SU-DHL-6 (cell line): ENCODE measurements around the gene EIF3B.

Source experiments
- H2AFZ ChIP-seq: fragments of 200-600 bp; sonication (generic); 2 replicates; pipeline ENCODE4 v1.6.1; 2014; ENCODE audit warnings: low read depth, mild to moderate bottlenecking, moderate library complexity, mixed read lengths, antibody characterized with exemption, low read length; ENCODE audit not compliant: severe bottlenecking
- H3F3A ChIP-seq: fragments of 200-600 bp; shearing (Covaris generic); 2 replicates; pipeline ENCODE4 v1.6.0; 2016; ENCODE audit warnings: antibody characterized with exemption, mild to moderate bottlenecking; ENCODE audit not compliant: insufficient read depth
- H3K27ac ChIP-seq: fragments of 200-600 bp; sonication (generic); 2 replicates; pipeline ENCODE4 v1.5.1; 2016; ENCODE audit warnings: low read depth, mild to moderate bottlenecking, low read length, moderate library complexity, mixed read lengths
- H3K27me3 ChIP-seq: fragments of 200-600 bp; sonication (generic), shearing (Covaris generic); 2 replicates; pipeline ENCODE4 v1.6.0; 2014; ENCODE audit warnings: mild to moderate bottlenecking, low read length
- H3K36me3 ChIP-seq: fragments of 200-600 bp; sonication (generic); 2 replicates; pipeline ENCODE4 v1.6.1; 2014; ENCODE audit warnings: mild to moderate bottlenecking, low read length, mixed read lengths
- H3K4me2 ChIP-seq: fragments of 300-600, 200-600 bp; shearing (Covaris generic), sonication (generic); 2 replicates; pipeline ENCODE4 v1.6.0; 2014; ENCODE audit warnings: low read length, low read depth, mild to moderate bottlenecking; ENCODE audit not compliant: poor library complexity, severe bottlenecking
- H3K4me3 ChIP-seq: fragments of 200-600 bp; sonication (generic); 2 replicates; pipeline ENCODE4 v1.5.1; 2014; ENCODE audit warnings: antibody characterized with exemption, low read length, mild to moderate bottlenecking, mixed read lengths; ENCODE audit not compliant: insufficient read depth, poor library complexity, severe bottlenecking
- H3K79me2 ChIP-seq: fragments of 200-600 bp; sonication (generic); 2 replicates; pipeline ENCODE4 v1.6.1; 2014; ENCODE audit warnings: mild to moderate bottlenecking, low read length, moderate library complexity; ENCODE audit not compliant: insufficient read depth
- H3K9ac ChIP-seq: fragments of 200-600 bp; sonication (generic); 2 replicates; pipeline ENCODE4 v1.7.0; 2014; ENCODE audit warnings: mild to moderate bottlenecking, low read length
- H3K9me2 ChIP-seq: fragments of 200-600 bp; sonication (generic); replicated peaks from 2 replicates; pipeline ENCODE4 v1.6.1; 2014; ENCODE audit warnings: low read length; ENCODE audit not compliant: insufficient read depth
- H3K9me3 ChIP-seq: fragments of 200-600 bp; sonication (generic); 2 replicates; pipeline ENCODE4 v1.6.1; 2014; ENCODE audit warnings: low read length, mixed read lengths; ENCODE audit not compliant: insufficient read depth
- H4K20me1 ChIP-seq: fragments of 200-600 bp; sonication (generic); 2 replicates; pipeline ENCODE4 v1.6.1; 2014; ENCODE audit warnings: low read depth, mild to moderate bottlenecking, antibody characterized with exemption, low read length, moderate library complexity, mixed read lengths
- CTCF ChIP-seq: fragments of 200-600 bp; sonication (generic); IDR thresholded peaks from one replicate; pipeline ENCODE4 v1.5.1; 2017; ENCODE audit warnings: antibody characterized with exemption, mild to moderate bottlenecking, low read length, moderate library complexity; ENCODE audit not compliant: insufficient read depth, poor library complexity, severe bottlenecking
- EZH2phosphoT487 ChIP-seq: fragments of 200-600 bp; sonication (generic), shearing (Covaris generic); conservative IDR thresholded peaks from 2 replicates; pipeline ENCODE4 v1.6.1; 2018; ENCODE audit warnings: mild to moderate bottlenecking, antibody characterized with exemption, low read length, moderate library complexity, mixed read lengths

The EIF3B gene

GRCh38 chr7:2399848-2400587 lies 45.4 kb downstream of the EIF3B start:
- Histone ChIP-seq H3K9me2 (no peaks in the 10 kb centered on the region), H4K20me1 (no peaks in the 10 kb centered on the region), H3K9ac (no peak overlapping the region), H3K79me2 (no peaks in the 10 kb centered on the region), H2AFZ (no peak overlapping the region), H3K27ac (no peak overlapping the region), H3K4me3 (no peak overlapping the region), H3K9me3 (no peaks in the 10 kb centered on the region), H3F3A (peaks cover 12% of the 10 kb centered on the region), H3K27me3 (no peaks in the 10 kb centered on the region), H3K4me2 (no peak overlapping the region), H3K36me3 (no peaks in the 10 kb centered on the region)
- TF ChIP-seq CTCF (no peak), EZH2phosphoT487 (no peak)

GRCh38 chr7:2402687-2403013 lies 48.0 kb downstream of the EIF3B start:
- H3K27ac ChIP-seq: no peak overlapping the region

GRCh38 chr7:2403014-2403717 lies 48.5 kb downstream of the EIF3B start, which contains the start of gene CHST12:
TSS of gene CHST12 (plus strand) at chr7:2403611. CDS start at chr7:2432640, 29,029 bp downstream.
- Histone ChIP-seq H3K36me3 (no peaks in the 10 kb centered on the region), H3K4me2 (peak within 1 kb of the TSS; percentile 80), H3K4me3 (peak within 1 kb of the TSS; percentile 85), H3K27ac (no peak within 1 kb of the TSS), H3F3A (peaks cover 17% of the 10 kb centered on the region), H3K79me2 (no peaks in the 10 kb centered on the region), H2AFZ (peak within 1 kb of the TSS; percentile 89), H3K9me3 (no peaks in the 10 kb centered on the region), H3K27me3 (no peaks in the 10 kb centered on the region), H3K9me2 (no peaks in the 10 kb centered on the region), H4K20me1 (no peaks in the 10 kb centered on the region), H3K9ac (peak within 1 kb of the TSS; percentile 89)
- no peak for TF ChIP-seq EZH2phosphoT487

More at GRCh38 chr7:2402687-2403013, 48.0 kb downstream of the EIF3B start:
- Histone ChIP-seq H3K9ac (peak overlapping the region; percentile 58), H3K4me2 (peak overlapping the region; percentile 80), H3K9me3 (no peaks in the 10 kb centered on the region), H3K27me3 (no peaks in the 10 kb centered on the region), H2AFZ (peak overlapping the region; percentile 80), H3K9me2 (no peaks in the 10 kb centered on the region), H3F3A (peaks cover 17% of the 10 kb centered on the region), H3K79me2 (no peaks in the 10 kb centered on the region), H3K4me3 (peak overlapping the region; percentile 65), H3K36me3 (no peaks in the 10 kb centered on the region), H4K20me1 (no peaks in the 10 kb centered on the region)
- no peak for TF ChIP-seq EZH2phosphoT487
- TF ChIP-seq CTCF: no peak
